ENCODE data around the gene DDX18.

- TF ChIP-seq CTCF (IDR thresholded peaks at IDR 0.05; ENCODE audit: low read depth, low read length, missing input control), result no peak
- no peak for TF ChIP-seq MAX (IDR thresholded peaks at IDR 0.05)
- no peak for TF ChIP-seq EGR1 (IDR thresholded peaks at IDR 0.05; ENCODE audit: low read depth in 2 of 2)
- TF ChIP-seq HNF4G (IDR thresholded peaks at IDR 0.05), result no peak
- TF ChIP-seq GABPA (IDR thresholded peaks at IDR 0.05 in 1 of 2, conservative IDR thresholded peaks at IDR 0.05 in 1 of 2), result no peak
- no peak for TF ChIP-seq RAD21 (IDR thresholded peaks at IDR 0.05)
- TF ChIP-seq TAF1 (conservative IDR thresholded peaks at IDR 0.05), result no peak
- TF ChIP-seq NR2F2 (IDR thresholded peaks at IDR 0.05), result no peak
- no peak for TF ChIP-seq FOXA1 (IDR thresholded peaks at IDR 0.05)
- no peak for TF ChIP-seq REST (IDR thresholded peaks at IDR 0.05)
- no peak for TF ChIP-seq JUND (IDR thresholded peaks at IDR 0.05)
Measured at GRCh38 chr2:117786520-117786919, 28.0 kb upstream of the DDX18 start.
